DMS153 treated with DMSO at 0.1 percent for 48 hours (cell line): ENCODE measurements around the gene ADAMTS12.
"Not testable (repeated sequence)": the region's sequence is repeated elsewhere in the genome, so short reads cannot be mapped to it uniquely, and the experiment has no call there.

Experiments used
- DNase-seq: peaks from one replicate; lab custom pipeline; 2025; ENCODE audit not compliant: unreplicated experiment; lab: John Stamatoyannopoulos, UW

The ADAMTS12 gene

GRCh38 chr5:33539790-33540189 lies 352.0 kb downstream of the ADAMTS12 start:
- not testable (repeated sequence) for DNase-seq

- no peak for DNase-seq
These were observed 352.6 kb downstream of the ADAMTS12 start for GRCh38 chr5:33539212-33539611.

GRCh38 chr5:33538201-33538600 lies 353.6 kb downstream of the ADAMTS12 start:
- DNase-seq = no peak

GRCh38 chr5:33537240-33537639 lies 354.6 kb downstream of the ADAMTS12 start:
- DNase-seq = no peak

GRCh38 chr5:33536802-33537201 lies 355.0 kb downstream of the ADAMTS12 start:
- DNase-seq = no peak

GRCh38 chr5:33531824-33532223 lies 360.0 kb downstream of the ADAMTS12 start:
- no peak for DNase-seq

GRCh38 chr5:33531037-33531298 lies 360.8 kb downstream of the ADAMTS12 start:
- no peak for DNase-seq

GRCh38 chr5:33530183-33531036 lies 361.4 kb downstream of the ADAMTS12 start:
- DNase-seq = no peak

- DNase-seq = no peak
These were observed 364.1 kb downstream of the ADAMTS12 start for GRCh38 chr5:33527696-33528095.

GRCh38 chr5:33526755-33527154 lies 365.0 kb downstream of the ADAMTS12 start:
- DNase-seq = no peak

- no peak for DNase-seq
These were observed 367.3 kb downstream of the ADAMTS12 start for GRCh38 chr5:33524476-33524875.

- DNase-seq = no peak
These were observed 368.5 kb downstream of the ADAMTS12 start for GRCh38 chr5:33523208-33523771.

GRCh38 chr5:33516421-33516820 lies 375.4 kb downstream of the ADAMTS12 start:
- DNase-seq = no peak

- not testable (repeated sequence) for DNase-seq
These were observed 376.4 kb downstream of the ADAMTS12 start for GRCh38 chr5:33515366-33515765.

- DNase-seq = no peak
These were observed 378.2 kb downstream of the ADAMTS12 start for GRCh38 chr5:33513462-33514185.

GRCh38 chr5:33509036-33509435 lies 382.8 kb downstream of the ADAMTS12 start:
- DNase-seq = no peak

GRCh38 chr5:33507426-33507825 lies 384.4 kb downstream of the ADAMTS12 start:
- DNase-seq = no peak

- DNase-seq = no peak
These were observed 387.2 kb downstream of the ADAMTS12 start for GRCh38 chr5:33504570-33504969.

- no peak for DNase-seq
These were observed 389.9 kb downstream of the ADAMTS12 start for GRCh38 chr5:33501899-33502298.

- no peak for DNase-seq
These were observed 390.5 kb downstream of the ADAMTS12 start for GRCh38 chr5:33501260-33501659.

GRCh38 chr5:33494466-33494865 lies 397.3 kb downstream of the ADAMTS12 start:
- no peak for DNase-seq

GRCh38 chr5:33491941-33492340 lies 399.8 kb downstream of the ADAMTS12 start:
- DNase-seq = no peak
